Fibroblast of pulmonary artery (primary cell): ENCODE measurements around the gene TNFRSF17.

Source experiments
- DNase-seq: peaks from one replicate; pipeline ENCODE4 v3.0.0-alpha.2; 2010; ENCODE audit warnings: low read depth
- H3K4me3 ChIP-seq: replicated peaks from 2 replicates; pipeline ENCODE4 v1.5.1; 2011; ENCODE audit warnings: low read depth, mild to moderate bottlenecking, control low read depth, low read length, moderate library complexity
- CTCF ChIP-seq: IDR thresholded peaks from 2 replicates; pipeline ENCODE4 v1.5.1; 2011; ENCODE audit warnings: mild to moderate bottlenecking, control low read depth, low read length, inconsistent platforms; ENCODE audit errors: missing control alignments

The TNFRSF17 gene

GRCh38 chr16:12010388-12011251, 45.6 kb downstream of the TNFRSF17 start:
- TF ChIP-seq CTCF: no peak
- no peak overlapping the region for H3K4me3 ChIP-seq
- peak; percentile 16 for DNase-seq

GRCh38 chr16:12011565-12011964, 46.6 kb downstream of the TNFRSF17 start:
- H3K4me3 ChIP-seq: no peak overlapping the region
- no peak for DNase-seq
- TF ChIP-seq CTCF: no peak

- peak; percentile 34 for DNase-seq
- TF ChIP-seq CTCF: no peak
- no peak overlapping the region for H3K4me3 ChIP-seq
Measured at GRCh38 chr16:12016291-12016947, 51.4 kb downstream of the TNFRSF17 start.

GRCh38 chr16:12017558-12017957, 52.5 kb downstream of the TNFRSF17 start:
- H3K4me3 ChIP-seq: no peak overlapping the region
- DNase-seq: peak; percentile 11
- TF ChIP-seq CTCF: no peak
